WTC11 (cell line): Measurements from ENCODE around the gene SYNGAP1. TPM values are rescaled to one million over a fixed set of nuclear protein-coding genes. Genes with fewer than 3 reads are reported as not detected.

Experiments
- CBFB ChIP-seq: sonication (generic); formaldehyde crosslinking; IDR thresholded peaks from 2 replicates; pipeline ENCODE4 v1.8.1; 2022; ENCODE audit warnings: mild to moderate bottlenecking, low read depth, missing genetic modification reagents
- CREM ChIP-seq: sonication (generic); formaldehyde crosslinking; IDR thresholded peaks from 2 replicates; pipeline ENCODE4 v1.8.1; 2022; ENCODE audit warnings: mild to moderate bottlenecking, missing genetic modification reagents, moderate library complexity
- EMX1 ChIP-seq: fragments of 250-450 bp; sonication (Bioruptor Pico); IDR thresholded peaks from 2 replicates; pipeline ENCODE4 v1.8.0; 2021; ENCODE audit warnings: mild to moderate bottlenecking
- FOXK1 ChIP-seq: sonication (generic); formaldehyde crosslinking; IDR thresholded peaks from 2 replicates; pipeline ENCODE4 v1.8.0; 2022; ENCODE audit warnings: mild to moderate bottlenecking, moderate library complexity, missing genetic modification reagents
- IRF2 ChIP-seq: sonication (generic); formaldehyde crosslinking; IDR thresholded peaks from 2 replicates; pipeline ENCODE4 v1.8.0; 2022; ENCODE audit warnings: low read depth, missing genetic modification reagents, borderline replicate concordance
- JUN ChIP-seq: sonication (generic); formaldehyde crosslinking; IDR thresholded peaks from 2 replicates; pipeline ENCODE4 v1.8.0; 2023; ENCODE audit warnings: mild to moderate bottlenecking, missing genetic modification reagents
- MXD4 ChIP-seq: fragments of 250-450 bp; sonication (Bioruptor Pico); IDR thresholded peaks from 2 replicates; pipeline ENCODE4 v1.8.0; 2021; ENCODE audit warnings: mild to moderate bottlenecking, moderate library complexity, borderline replicate concordance
- NFATC4 ChIP-seq: fragments of 250-450 bp; sonication (Bioruptor Pico); IDR thresholded peaks from 2 replicates; pipeline ENCODE4 v1.9.0; 2021; ENCODE audit warnings: mild to moderate bottlenecking
- NR1H2 ChIP-seq: sonication (generic); formaldehyde crosslinking; IDR thresholded peaks from 2 replicates; pipeline ENCODE4 v1.9.0; 2021; ENCODE audit warnings: mild to moderate bottlenecking, moderate library complexity, missing genetic modification reagents
- SMAD3 ChIP-seq: sonication (generic); formaldehyde crosslinking; IDR thresholded peaks from 2 replicates; pipeline ENCODE4 v1.8.0; 2022; ENCODE audit warnings: missing genetic modification reagents, mild to moderate bottlenecking, borderline replicate concordance
- SOX15 ChIP-seq: fragments of 250-450 bp; sonication (Bioruptor Pico); IDR thresholded peaks from 2 replicates; pipeline ENCODE4 v1.9.0; 2021; ENCODE audit warnings: mild to moderate bottlenecking
- SP1 ChIP-seq: sonication (generic); formaldehyde crosslinking; conservative IDR thresholded peaks from 2 replicates; pipeline ENCODE4 v1.8.1; 2022; ENCODE audit warnings: missing genetic modification reagents
- TCF7 ChIP-seq: sonication (generic); formaldehyde crosslinking; IDR thresholded peaks from 2 replicates; pipeline ENCODE4 v1.8.0; 2022; ENCODE audit warnings: mild to moderate bottlenecking, low read depth, missing genetic modification reagents, moderate library complexity
- TP53 ChIP-seq: sonication (generic); formaldehyde crosslinking; IDR thresholded peaks from 2 replicates; pipeline ENCODE4 v1.8.1; 2023; ENCODE audit warnings: mild to moderate bottlenecking, missing genetic modification reagents
- ZNF232 ChIP-seq: sonication (generic); formaldehyde crosslinking; IDR thresholded peaks from 2 replicates; pipeline ENCODE4 v1.8.0; 2022; ENCODE audit warnings: mild to moderate bottlenecking, missing genetic modification reagents
- total RNA-seq: library from RNA; stranded (reverse); gene quantifications from 3 replicates; pipeline ENCODE4 v1.2.3, GENCODE V29; 2021
- TF ChIP-seq, protein P1 (sequence below): sonication (generic); formaldehyde crosslinking; IDR thresholded peaks from 2 replicates; pipeline ENCODE4 v1.8.0; 2023; ENCODE audit warnings: mild to moderate bottlenecking, missing genetic modification reagents
- TF ChIP-seq, protein P2 (sequence below): sonication (generic); formaldehyde crosslinking; IDR thresholded peaks from 2 replicates; pipeline ENCODE4 v1.8.1; 2023; ENCODE audit warnings: mild to moderate bottlenecking, missing genetic modification reagents
- TF ChIP-seq, protein P3 (sequence below): sonication (generic); formaldehyde crosslinking; IDR thresholded peaks from 2 replicates; pipeline ENCODE4 v1.8.1; 2022; ENCODE audit warnings: low read depth, missing genetic modification reagents, borderline replicate concordance
- TF ChIP-seq, protein P4 (sequence below): fragments of 250-450 bp; sonication (Bioruptor Pico); conservative IDR thresholded peaks from 2 replicates; pipeline ENCODE4 v1.9.0; 2021; ENCODE audit warnings: mild to moderate bottlenecking
- TF ChIP-seq, protein P5 (sequence below): sonication (generic); formaldehyde crosslinking; IDR thresholded peaks from 2 replicates; pipeline ENCODE4 v1.8.1; 2023; ENCODE audit warnings: mild to moderate bottlenecking, moderate library complexity, missing genetic modification reagents
- TF ChIP-seq, protein P6 (sequence below): sonication (generic); formaldehyde crosslinking; conservative IDR thresholded peaks from 2 replicates; pipeline ENCODE4 v1.8.1; 2022; ENCODE audit warnings: mild to moderate bottlenecking, missing genetic modification reagents
- TF ChIP-seq, protein P7 (sequence below): sonication (generic); formaldehyde crosslinking; IDR thresholded peaks from 2 replicates; pipeline ENCODE4 v1.8.0; 2022; ENCODE audit warnings: mild to moderate bottlenecking, missing genetic modification reagents
- TF ChIP-seq, protein P8 (sequence below): sonication (generic); formaldehyde crosslinking; IDR thresholded peaks from 2 replicates; pipeline ENCODE4 v1.8.0; 2022; ENCODE audit warnings: mild to moderate bottlenecking, missing genetic modification reagents
- TF ChIP-seq, protein P9 (sequence below): fragments of 250-450 bp; sonication (Bioruptor Pico); IDR thresholded peaks from 2 replicates; pipeline ENCODE4 v1.9.0; 2021; ENCODE audit warnings: mild to moderate bottlenecking

SYNGAP1 gene
- total RNA-seq, 1 experiment from 2014 or later = 139 TPM

DNA sequence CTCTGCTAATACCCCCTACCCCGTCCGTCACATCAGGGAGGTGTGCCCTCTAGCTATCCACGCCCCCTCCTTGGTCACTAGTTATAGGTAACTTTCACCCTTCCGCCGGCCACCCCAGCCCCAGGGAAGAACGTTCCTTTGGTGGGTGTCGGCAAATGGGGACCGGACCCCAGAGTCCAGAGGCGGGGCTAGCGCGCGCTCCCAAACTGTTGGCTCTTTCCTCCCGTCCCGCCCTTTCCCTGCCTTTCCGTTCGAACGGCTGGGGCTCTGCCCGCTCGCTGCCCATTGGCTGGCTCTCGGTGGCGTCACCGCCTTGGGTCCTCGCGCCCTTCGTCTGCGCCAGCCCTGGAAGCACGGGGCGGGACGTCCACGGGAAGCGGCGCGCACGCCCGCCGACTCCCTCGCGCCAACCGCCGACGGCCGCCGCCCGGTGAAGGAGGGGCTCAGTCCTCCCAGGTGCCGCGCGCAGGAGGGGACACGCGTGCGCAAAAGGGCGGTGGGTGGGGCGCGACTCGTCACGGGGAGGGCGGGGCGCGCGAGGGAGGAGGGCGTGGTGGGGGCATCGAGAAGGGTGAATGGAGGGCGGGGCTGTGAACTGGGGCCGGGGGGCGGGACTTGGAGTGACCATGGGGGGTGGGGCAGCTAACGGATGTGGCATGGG, 9.7 kb upstream of the SYNGAP1 start (continued):
- TF ChIP-seq, protein P1, sequence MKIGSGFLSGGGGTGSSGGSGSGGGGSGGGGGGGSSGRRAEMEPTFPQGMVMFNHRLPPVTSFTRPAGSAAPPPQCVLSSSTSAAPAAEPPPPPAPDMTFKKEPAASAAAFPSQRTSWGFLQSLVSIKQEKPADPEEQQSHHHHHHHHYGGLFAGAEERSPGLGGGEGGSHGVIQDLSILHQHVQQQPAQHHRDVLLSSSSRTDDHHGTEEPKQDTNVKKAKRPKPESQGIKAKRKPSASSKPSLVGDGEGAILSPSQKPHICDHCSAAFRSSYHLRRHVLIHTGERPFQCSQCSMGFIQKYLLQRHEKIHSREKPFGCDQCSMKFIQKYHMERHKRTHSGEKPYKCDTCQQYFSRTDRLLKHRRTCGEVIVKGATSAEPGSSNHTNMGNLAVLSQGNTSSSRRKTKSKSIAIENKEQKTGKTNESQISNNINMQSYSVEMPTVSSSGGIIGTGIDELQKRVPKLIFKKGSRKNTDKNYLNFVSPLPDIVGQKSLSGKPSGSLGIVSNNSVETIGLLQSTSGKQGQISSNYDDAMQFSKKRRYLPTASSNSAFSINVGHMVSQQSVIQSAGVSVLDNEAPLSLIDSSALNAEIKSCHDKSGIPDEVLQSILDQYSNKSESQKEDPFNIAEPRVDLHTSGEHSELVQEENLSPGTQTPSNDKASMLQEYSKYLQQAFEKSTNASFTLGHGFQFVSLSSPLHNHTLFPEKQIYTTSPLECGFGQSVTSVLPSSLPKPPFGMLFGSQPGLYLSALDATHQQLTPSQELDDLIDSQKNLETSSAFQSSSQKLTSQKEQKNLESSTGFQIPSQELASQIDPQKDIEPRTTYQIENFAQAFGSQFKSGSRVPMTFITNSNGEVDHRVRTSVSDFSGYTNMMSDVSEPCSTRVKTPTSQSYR = peak; percentile 79
- TF ChIP-seq TP53 (0 out of 2 replicates have a peak, but pooled peaks have one; percentile 78), SMAD3 (peak; percentile 57; the same call in 1 of the 2 replicates), CREM (CRISPR knock-in tag) (peak; percentile 89; the same call in 1 of the 2 replicates), IRF2 (CRISPR knock-in tag) (no peak), MXD4 (no peak), NR1H2 (CRISPR knock-in tag) (no peak), ZNF232 (0 out of 2 replicates have a peak, but pooled peaks have one; percentile 70), CBFB (no peak; the same call in 1 of the 2 replicates), EMX1 (CRISPR knock-in tag) (peak; percentile 85), FOXK1 (peak; percentile 91), SOX15 (CRISPR knock-in tag) (no peak), JUN (CRISPR knock-in tag) (no peak), SP1 (peak; percentile 98), TCF7 (CRISPR knock-in tag) (no peak), NFATC4 (CRISPR knock-in tag) (peak; percentile 74; the same call in 1 of the 2 replicates)
- TF ChIP-seq, protein P2, sequence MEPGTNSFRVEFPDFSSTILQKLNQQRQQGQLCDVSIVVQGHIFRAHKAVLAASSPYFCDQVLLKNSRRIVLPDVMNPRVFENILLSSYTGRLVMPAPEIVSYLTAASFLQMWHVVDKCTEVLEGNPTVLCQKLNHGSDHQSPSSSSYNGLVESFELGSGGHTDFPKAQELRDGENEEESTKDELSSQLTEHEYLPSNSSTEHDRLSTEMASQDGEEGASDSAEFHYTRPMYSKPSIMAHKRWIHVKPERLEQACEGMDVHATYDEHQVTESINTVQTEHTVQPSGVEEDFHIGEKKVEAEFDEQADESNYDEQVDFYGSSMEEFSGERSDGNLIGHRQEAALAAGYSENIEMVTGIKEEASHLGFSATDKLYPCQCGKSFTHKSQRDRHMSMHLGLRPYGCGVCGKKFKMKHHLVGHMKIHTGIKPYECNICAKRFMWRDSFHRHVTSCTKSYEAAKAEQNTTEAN = 0 out of 2 replicates have a peak, but pooled peaks have one; percentile 79
- TF ChIP-seq, protein P3, sequence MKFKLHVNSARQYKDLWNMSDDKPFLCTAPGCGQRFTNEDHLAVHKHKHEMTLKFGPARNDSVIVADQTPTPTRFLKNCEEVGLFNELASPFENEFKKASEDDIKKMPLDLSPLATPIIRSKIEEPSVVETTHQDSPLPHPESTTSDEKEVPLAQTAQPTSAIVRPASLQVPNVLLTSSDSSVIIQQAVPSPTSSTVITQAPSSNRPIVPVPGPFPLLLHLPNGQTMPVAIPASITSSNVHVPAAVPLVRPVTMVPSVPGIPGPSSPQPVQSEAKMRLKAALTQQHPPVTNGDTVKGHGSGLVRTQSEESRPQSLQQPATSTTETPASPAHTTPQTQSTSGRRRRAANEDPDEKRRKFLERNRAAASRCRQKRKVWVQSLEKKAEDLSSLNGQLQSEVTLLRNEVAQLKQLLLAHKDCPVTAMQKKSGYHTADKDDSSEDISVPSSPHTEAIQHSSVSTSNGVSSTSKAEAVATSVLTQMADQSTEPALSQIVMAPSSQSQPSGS (CRISPR knock-in tag) = no peak
- TF ChIP-seq, protein P4, sequence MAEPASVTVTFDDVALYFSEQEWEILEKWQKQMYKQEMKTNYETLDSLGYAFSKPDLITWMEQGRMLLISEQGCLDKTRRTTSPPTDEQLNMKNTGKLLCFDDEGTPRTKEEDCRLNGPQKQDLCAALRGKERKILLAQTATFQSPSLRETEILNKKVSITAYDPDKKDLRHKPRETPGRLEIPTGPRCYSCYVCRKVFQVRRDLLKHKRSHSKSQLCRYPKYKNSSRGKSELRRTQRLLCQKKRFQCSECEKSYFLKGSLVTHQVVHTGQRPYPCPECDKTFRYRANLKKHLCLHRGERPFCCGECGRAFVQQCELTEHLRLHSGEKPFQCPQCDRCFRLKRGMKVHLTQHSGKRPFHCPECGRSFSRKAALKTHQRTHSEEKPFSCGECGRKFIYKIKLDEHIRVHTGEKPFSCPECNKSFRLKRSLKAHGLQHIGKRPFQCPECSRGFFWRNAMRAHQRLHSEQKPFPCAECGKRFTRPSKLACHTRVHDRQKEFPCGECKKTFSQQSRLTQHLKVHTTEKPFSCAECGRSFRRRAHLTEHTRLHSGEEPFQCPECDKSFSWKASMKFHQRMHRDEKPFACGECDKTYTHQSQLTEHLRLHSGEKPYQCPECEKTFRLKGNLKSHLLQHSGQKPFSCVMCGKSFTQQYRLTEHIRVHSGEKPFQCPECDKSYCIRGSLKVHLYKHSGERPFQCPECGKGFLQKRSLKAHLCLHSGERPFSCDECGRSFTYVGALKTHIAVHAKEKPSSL (CRISPR knock-in tag) = no peak; the same call in 1 of the 2 replicates
- TF ChIP-seq, protein P5, sequence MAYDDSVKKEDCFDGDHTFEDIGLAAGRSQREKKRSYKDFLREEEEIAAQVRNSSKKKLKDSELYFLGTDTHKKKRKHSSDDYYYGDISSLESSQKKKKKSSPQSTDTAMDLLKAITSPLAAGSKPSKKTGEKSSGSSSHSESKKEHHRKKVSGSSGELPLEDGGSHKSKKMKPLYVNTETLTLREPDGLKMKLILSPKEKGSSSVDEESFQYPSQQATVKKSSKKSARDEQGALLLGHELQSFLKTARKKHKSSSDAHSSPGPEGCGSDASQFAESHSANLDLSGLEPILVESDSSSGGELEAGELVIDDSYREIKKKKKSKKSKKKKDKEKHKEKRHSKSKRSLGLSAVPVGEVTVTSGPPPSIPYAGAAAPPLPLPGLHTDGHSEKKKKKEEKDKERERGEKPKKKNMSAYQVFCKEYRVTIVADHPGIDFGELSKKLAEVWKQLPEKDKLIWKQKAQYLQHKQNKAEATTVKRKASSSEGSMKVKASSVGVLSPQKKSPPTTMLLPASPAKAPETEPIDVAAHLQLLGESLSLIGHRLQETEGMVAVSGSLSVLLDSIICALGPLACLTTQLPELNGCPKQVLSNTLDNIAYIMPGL (CRISPR knock-in tag) = no peak
- TF ChIP-seq, protein P6, sequence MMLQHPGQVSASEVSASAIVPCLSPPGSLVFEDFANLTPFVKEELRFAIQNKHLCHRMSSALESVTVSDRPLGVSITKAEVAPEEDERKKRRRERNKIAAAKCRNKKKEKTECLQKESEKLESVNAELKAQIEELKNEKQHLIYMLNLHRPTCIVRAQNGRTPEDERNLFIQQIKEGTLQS = no peak
- TF ChIP-seq, protein P7, sequence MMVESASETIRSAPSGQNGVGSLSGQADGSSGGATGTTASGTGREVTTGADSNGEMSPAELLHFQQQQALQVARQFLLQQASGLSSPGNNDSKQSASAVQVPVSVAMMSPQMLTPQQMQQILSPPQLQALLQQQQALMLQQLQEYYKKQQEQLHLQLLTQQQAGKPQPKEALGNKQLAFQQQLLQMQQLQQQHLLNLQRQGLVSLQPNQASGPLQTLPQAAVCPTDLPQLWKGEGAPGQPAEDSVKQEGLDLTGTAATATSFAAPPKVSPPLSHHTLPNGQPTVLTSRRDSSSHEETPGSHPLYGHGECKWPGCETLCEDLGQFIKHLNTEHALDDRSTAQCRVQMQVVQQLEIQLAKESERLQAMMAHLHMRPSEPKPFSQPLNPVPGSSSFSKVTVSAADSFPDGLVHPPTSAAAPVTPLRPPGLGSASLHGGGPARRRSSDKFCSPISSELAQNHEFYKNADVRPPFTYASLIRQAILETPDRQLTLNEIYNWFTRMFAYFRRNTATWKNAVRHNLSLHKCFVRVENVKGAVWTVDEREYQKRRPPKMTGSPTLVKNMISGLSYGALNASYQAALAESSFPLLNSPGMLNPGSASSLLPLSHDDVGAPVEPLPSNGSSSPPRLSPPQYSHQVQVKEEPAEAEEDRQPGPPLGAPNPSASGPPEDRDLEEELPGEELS = peak; percentile 94
- TF ChIP-seq, protein P8, sequence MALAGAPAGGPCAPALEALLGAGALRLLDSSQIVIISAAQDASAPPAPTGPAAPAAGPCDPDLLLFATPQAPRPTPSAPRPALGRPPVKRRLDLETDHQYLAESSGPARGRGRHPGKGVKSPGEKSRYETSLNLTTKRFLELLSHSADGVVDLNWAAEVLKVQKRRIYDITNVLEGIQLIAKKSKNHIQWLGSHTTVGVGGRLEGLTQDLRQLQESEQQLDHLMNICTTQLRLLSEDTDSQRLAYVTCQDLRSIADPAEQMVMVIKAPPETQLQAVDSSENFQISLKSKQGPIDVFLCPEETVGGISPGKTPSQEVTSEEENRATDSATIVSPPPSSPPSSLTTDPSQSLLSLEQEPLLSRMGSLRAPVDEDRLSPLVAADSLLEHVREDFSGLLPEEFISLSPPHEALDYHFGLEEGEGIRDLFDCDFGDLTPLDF (CRISPR knock-in tag) = peak; percentile 88
- TF ChIP-seq, protein P9, sequence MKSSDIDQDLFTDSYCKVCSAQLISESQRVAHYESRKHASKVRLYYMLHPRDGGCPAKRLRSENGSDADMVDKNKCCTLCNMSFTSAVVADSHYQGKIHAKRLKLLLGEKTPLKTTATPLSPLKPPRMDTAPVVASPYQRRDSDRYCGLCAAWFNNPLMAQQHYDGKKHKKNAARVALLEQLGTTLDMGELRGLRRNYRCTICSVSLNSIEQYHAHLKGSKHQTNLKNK = no peak
